MCF 10A (cell line): ENCODE measurements around the gene NFYC. TPM values are rescaled to one million over a fixed set of nuclear protein-coding genes. Genes with fewer than 3 reads are reported as not detected.

Experiments
- BruUV-seq: library from RNA; stranded (reverse); fragments of 400-500 nt; replicated peaks from 2 replicates; lab custom pipeline; 2021; lab: Mats Ljungman, UMichigan
- CTCF ChIA-PET: fragments of 300-600 bp; sonication (Branson Sonifier 250); formaldehyde crosslinking; extraction: SDS; loops from one replicate; lab custom pipeline; 2021; ENCODE audit warnings: antibody characterized with exemption, inconsistent platforms; lab: Yijun Ruan, JAX
- POLR2A ChIA-PET: fragments of 300-600, 350-650 bp; sonication (Branson Sonifier 250); formaldehyde crosslinking; extraction: SDS; loops from one replicate; lab custom pipeline; 2020; ENCODE audit warnings: antibody characterized with exemption, inconsistent platforms; lab: Yijun Ruan, JAX
- DNase-seq: peaks from one replicate; pipeline ENCODE4 v3.0.0-alpha.2; 2018; ENCODE audit not compliant: unreplicated experiment
- H3K27ac Mint-ChIP-seq: one replicate; pipeline ENCODE4 v1.8.0; 2022; ENCODE audit warnings: mild to moderate bottlenecking, low read depth, mixed read lengths; ENCODE audit not compliant: unreplicated experiment
- H3K27me3 Mint-ChIP-seq: one replicate; pipeline ENCODE4 v1.8.0; 2022; ENCODE audit warnings: mixed read lengths; ENCODE audit not compliant: insufficient read depth, unreplicated experiment
- H3K36me3 Mint-ChIP-seq: one replicate; pipeline ENCODE4 v1.8.0; 2022; ENCODE audit warnings: mild to moderate bottlenecking, moderate library complexity, mixed read lengths; ENCODE audit not compliant: insufficient read depth, unreplicated experiment
- H3K4me1 Mint-ChIP-seq: one replicate; pipeline ENCODE4 v1.8.0; 2022; ENCODE audit warnings: mixed read lengths; ENCODE audit not compliant: insufficient read depth, unreplicated experiment
- H3K4me3 Mint-ChIP-seq: one replicate; pipeline ENCODE4 v1.8.0; 2022; ENCODE audit warnings: mild to moderate bottlenecking, moderate library complexity, mixed read lengths; ENCODE audit not compliant: unreplicated experiment
- H3K9me3 Mint-ChIP-seq: one replicate; pipeline ENCODE4 v1.8.0; 2022; ENCODE audit warnings: mixed read lengths; ENCODE audit not compliant: unreplicated experiment
- CTCF ChIP-seq: fragments of 200-600 bp; IDR thresholded peaks from one replicate; pipeline ENCODE4 v1.8.0; 2022; ENCODE audit warnings: antibody characterized with exemption, mild to moderate bottlenecking; ENCODE audit not compliant: unreplicated experiment
- intact Hi-C: fragments of 100-400 bp; cut with micrococcal nuclease; formaldehyde crosslinking; loops from 2 replicates; pipeline ENCODE4 v1.14.1; 2022
- total RNA-seq: library from RNA; stranded (reverse); gene quantifications from 2 replicates; pipeline ENCODE4 v1.2.3, GENCODE V29; 2022

NFYC gene
- total RNA-seq, 1 experiment from 2014 or later, result 69.6 TPM

GRCh38 chr1:40703316-40703715 is 11.8 kb downstream of the NFYC start:
- H3K4me3 Mint-ChIP-seq, result no peak overlapping the region
- no peaks in the 10 kb centered on the region for H3K9me3 Mint-ChIP-seq
- BruUV-seq, result no TSS peak
- intact Hi-C loops, result no loop called here
- H3K4me1 Mint-ChIP-seq, result peaks cover 10% of the 10 kb centered on the region
- H3K27ac Mint-ChIP-seq, result peak overlapping the region; percentile 23
- H3K27me3 Mint-ChIP-seq, result no peaks in the 10 kb centered on the region
- POLR2A ChIA-PET, result interaction anchor here (0.7 to 18.2 kb wide), 4 partner anchors 11 to 33 kb away, joined by 3 to 633 read pairs (median 71); partner anchors contain the start of gene NFYC
- CTCF ChIA-PET, result interaction anchor here (0.6 to 2.2 kb wide), 4 partner anchors 12 to 740 kb away, joined by 3 to 7 read pairs (median 4); partner anchors contain the start of gene NFYC
- no peak for TF ChIP-seq CTCF
- H3K36me3 Mint-ChIP-seq, result no peaks in the 10 kb centered on the region
- DNase-seq, result peak; percentile 87

- Mint-ChIP-seq H3K27ac (no peak overlapping the region), H3K27me3 (no peaks in the 10 kb centered on the region), H3K9me3 (no peaks in the 10 kb centered on the region), H3K4me3 (no peak overlapping the region), H3K36me3 (no peaks in the 10 kb centered on the region), H3K4me1 (peaks cover 10% of the 10 kb centered on the region)
- ChIA-PET CTCF (interaction anchor here (0.6 to 0.7 kb wide), 3 partner anchors 13 to 248 kb away, joined by 3 to 5 read pairs (median 3); no protein-coding TSS in a partner anchor), POLR2A (interaction anchor here (8.2 to 18.2 kb wide), 2 partner anchors 12 to 13 kb away, joined by 138 to 633 read pairs; partner anchors contain the start of gene NFYC)
- TF ChIP-seq CTCF, result no peak
- no peak for DNase-seq
- intact Hi-C loops, result no loop called here
- BruUV-seq, result no TSS peak
These were observed 13.6 kb downstream of the NFYC start for GRCh38 chr1:40704817-40705733.

- Mint-ChIP-seq H3K27ac (no peak overlapping the region), H3K36me3 (peaks cover 8% of the 10 kb centered on the region), H3K27me3 (no peaks in the 10 kb centered on the region), H3K9me3 (no peaks in the 10 kb centered on the region), H3K4me3 (no peak overlapping the region), H3K4me1 (peaks cover 23% of the 10 kb centered on the region)
- ChIA-PET POLR2A (interaction anchor here (0.9 to 8.2 kb wide), 2 partner anchors 14 to 45 kb away, joined by 3 to 138 read pairs; partner anchors contain the start of gene NFYC), CTCF (interaction anchor here (0.7 to 1.7 kb wide), 3 partner anchors 8 to 836 kb away, joined by 3 to 8 read pairs (median 3); no protein-coding TSS in a partner anchor)
- no peak for DNase-seq
- no TSS peak for BruUV-seq
- intact Hi-C loops, result no loop called here
- TF ChIP-seq CTCF, result no peak
These were observed 15.1 kb downstream of the NFYC start for GRCh38 chr1:40706626-40707025.

- H3K36me3 Mint-ChIP-seq, result peaks cover 18% of the 10 kb centered on the region
- peaks cover 26% of the 10 kb centered on the region for H3K4me1 Mint-ChIP-seq
- peak overlapping the region; percentile 97 for H3K4me3 Mint-ChIP-seq
- DNase-seq, result no peak
- H3K9me3 Mint-ChIP-seq, result no peaks in the 10 kb centered on the region
- POLR2A ChIA-PET, result interaction anchor here (0.7 to 19.5 kb wide), 8 partner anchors 12 to 334 kb away, joined by 3 to 633 read pairs (median 12); partner anchors contain the start of gene NFYC
- no peak for TF ChIP-seq CTCF
- no TSS peak for BruUV-seq
- H3K27me3 Mint-ChIP-seq, result no peaks in the 10 kb centered on the region
- CTCF ChIA-PET, result interaction anchor here (0.6 to 0.8 kb wide), 2 partner anchors 18 to 223 kb away, joined by 3 to 4 read pairs; partner anchors contain the start of gene NFYC
- intact Hi-C loops, result no loop called here
- H3K27ac Mint-ChIP-seq, result peak overlapping the region; percentile 90
These were observed 17.2 kb downstream of the NFYC start for GRCh38 chr1:40708750-40709099.
